Diencephalon (tissue), 1 donor: ENCODE results near the gene FRY. TPM values are rescaled to one million over a fixed set of nuclear protein-coding genes. Genes with fewer than 3 reads are reported as not detected.

Source experiments
- total RNA-seq: library from RNA; depleted of rRNA; stranded (reverse); fragments of >200 nt; gene quantifications from one replicate; pipeline ENCODE4 v1.2.3, GENCODE V29; 2014

FRY gene
- total RNA-seq, result 94.8 TPM

DNA sequence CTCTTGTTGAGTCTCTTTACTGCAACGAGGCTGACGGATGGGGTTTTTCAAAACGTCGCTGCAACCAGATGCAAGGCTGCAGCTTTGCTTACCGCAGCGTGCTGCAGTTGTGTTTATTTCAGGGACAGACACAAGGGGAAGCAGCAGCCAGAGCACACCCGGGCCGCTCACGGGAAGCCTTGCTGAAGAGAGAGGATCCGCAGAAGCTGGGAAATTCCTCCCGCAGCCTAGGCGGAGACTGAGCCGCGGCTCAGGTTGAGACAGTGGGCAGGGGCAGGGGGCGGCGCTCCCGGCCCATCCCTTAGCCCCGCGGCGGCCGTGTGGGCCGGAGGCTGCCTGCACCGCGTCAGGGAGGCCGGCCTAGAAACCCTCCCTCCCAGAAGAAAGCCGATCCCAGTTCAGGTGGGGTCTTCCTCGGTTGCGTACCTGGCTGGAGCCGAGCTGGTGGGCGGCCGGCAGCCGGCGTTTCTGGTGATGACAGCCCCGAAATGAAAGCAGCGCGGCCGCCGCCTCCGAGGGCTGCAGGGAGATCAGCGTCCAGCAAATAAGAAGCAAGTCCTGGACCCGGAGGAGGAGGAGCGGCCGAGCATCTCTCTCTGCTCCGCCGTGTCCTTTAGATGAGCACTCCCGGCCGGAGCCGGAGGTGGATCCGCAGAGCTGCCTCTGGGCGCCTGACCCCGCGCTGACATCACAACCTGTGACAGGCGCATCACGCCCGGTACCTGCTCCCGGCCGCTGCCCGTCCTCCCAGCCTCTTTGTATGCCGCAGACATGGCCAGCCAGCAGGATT lies at the start of gene FRY:
FRY (plus strand) TSS at position 750 of the 790 bp plus-strand sequence; CDS start at position 772, 22 bp downstream.

DNA sequence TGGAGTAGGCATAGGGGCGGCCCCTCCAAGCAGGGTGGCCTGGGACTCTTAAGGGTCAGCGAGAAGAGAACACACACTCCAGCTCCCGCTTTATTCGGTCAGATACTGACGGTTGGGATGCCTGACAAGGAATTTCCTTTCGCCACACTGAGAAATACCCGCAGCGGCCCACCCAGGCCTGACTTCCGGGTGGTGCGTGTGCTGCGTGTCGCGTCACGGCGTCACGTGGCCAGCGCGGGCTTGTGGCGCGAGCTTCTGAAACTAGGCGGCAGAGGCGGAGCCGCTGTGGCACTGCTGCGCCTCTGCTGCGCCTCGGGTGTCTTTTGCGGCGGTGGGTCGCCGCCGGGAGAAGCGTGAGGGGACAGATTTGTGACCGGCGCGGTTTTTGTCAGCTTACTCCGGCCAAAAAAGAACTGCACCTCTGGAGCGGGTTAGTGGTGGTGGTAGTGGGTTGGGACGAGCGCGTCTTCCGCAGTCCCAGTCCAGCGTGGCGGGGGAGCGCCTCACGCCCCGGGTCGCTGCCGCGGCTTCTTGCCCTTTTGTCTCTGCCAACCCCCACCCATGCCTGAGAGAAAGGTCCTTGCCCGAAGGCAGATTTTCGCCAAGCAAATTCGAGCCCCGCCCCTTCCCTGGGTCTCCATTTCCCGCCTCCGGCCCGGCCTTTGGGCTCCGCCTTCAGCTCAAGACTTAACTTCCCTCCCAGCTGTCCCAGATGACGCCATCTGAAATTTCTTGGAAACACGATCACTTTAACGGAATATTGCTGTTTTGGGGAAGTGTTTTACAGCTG lies 283.9 kb downstream of the FRY start, which contains the start of the genes BRCA2 and ZAR1L:
BRCA2 (plus strand) TSS at position 271 of the 790 bp plus-strand sequence. CDS start 953 bp downstream, outside the sequence.
ZAR1L (minus strand) TSS at position 126 of the 790 bp plus-strand sequence. CDS start 3,438 bp downstream, outside the sequence.

